NCI-H187 (cell line): ENCODE measurements around the gene TSHZ2.

Source experiments
- DNase-seq, 2 experiments: peaks; one replicate each; lab custom pipeline; 2025; lab: John Stamatoyannopoulos, UW

The TSHZ2 gene

GRCh38 chr20:53165452-53165851 is 193.3 kb downstream of the TSHZ2 start:
- DNase-seq = no peak

DNA sequence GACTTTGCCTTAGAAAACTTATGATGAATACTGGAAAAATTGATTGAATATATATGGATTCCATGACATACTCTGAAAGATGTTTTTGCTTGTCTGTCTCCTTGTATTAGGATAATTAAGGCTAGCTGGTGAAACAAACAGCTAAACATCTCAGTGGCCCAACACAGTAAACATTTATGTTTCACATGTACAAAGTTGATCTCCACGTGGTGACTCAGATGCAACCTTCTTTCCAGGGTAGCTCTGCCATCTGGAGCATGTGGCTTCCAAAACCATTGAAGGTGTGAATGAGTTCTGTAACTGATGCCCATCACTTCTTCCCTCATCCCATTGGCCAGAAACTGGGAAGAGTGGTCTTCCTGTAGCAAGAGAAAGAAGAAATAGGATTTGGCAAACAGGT is 196.3 kb downstream of the TSHZ2 start:
- no peak for DNase-seq

GRCh38 chr20:53170196-53170595 is 198.0 kb downstream of the TSHZ2 start:
- no peak for DNase-seq

DNA sequence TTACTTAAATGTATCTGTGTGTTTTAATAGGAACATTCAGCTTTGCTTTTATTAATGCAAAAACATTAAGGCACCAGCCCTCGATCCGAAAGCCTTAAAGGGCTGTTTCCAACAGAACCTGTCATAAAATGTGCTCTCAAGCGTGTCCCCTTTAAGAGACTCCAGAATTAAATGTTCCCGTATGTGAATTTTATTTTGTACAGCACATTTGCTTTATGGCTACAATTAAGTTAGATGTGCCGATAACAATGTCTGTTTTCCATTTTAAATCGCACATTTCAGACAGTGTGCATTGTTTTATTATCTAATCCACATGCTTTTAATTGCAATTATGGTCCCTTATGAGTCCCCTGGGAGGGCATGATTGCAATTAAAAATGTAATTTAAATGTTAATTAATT is 198.9 kb downstream of the TSHZ2 start:
- DNase-seq = no peak

- no peak for DNase-seq
These were observed 202.3 kb downstream of the TSHZ2 start for GRCh38 chr20:53174454-53174853.

DNA sequence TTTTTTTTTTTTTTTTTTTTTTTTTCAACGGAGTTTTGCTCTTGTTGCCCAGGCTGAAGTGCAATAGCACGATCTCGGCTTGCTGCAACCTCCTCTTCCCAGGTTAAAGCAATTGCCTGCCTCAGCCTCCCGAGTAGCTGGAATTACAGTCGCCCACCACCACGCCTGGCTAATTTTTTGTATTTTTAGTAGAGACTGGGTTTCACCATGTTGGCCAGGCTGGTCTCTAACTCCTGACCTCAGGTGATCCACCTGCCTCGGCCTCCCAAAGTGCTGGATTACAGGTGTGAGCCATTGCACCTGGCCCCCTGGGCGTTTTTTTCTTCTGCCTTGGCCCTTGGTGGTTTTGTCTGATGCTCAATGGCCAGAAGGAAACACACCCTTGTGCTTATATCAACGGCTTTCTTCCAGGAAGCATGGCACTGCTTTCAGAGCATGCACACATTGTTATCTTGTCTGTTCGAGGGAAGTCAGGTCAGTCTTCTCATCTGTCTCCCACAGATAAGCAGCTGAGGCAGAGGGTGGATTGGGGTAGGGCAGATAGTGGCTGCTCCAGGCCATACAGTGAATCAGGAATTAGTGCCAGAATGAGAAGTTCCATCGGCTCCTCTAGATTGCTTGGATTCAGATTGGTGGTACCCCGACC is 203.1 kb downstream of the TSHZ2 start:
- DNase-seq = no peak

GRCh38 chr20:53176134-53176533 is 204.0 kb downstream of the TSHZ2 start:
- DNase-seq = no peak

- DNase-seq = no peak
These were observed 205.5 kb downstream of the TSHZ2 start for GRCh38 chr20:53177687-53178086.

GRCh38 chr20:53179749-53180148 is 207.6 kb downstream of the TSHZ2 start:
- no peak for DNase-seq

- DNase-seq = no peak
These were observed 208.8 kb downstream of the TSHZ2 start for GRCh38 chr20:53180928-53181362.

- no peak for DNase-seq
These were observed 209.8 kb downstream of the TSHZ2 start for GRCh38 chr20:53181866-53182376.

- DNase-seq = no peak
These were observed 211.0 kb downstream of the TSHZ2 start for GRCh38 chr20:53183181-53183580.

GRCh38 chr20:53186635-53187034 is 214.5 kb downstream of the TSHZ2 start:
- DNase-seq = no peak

DNA sequence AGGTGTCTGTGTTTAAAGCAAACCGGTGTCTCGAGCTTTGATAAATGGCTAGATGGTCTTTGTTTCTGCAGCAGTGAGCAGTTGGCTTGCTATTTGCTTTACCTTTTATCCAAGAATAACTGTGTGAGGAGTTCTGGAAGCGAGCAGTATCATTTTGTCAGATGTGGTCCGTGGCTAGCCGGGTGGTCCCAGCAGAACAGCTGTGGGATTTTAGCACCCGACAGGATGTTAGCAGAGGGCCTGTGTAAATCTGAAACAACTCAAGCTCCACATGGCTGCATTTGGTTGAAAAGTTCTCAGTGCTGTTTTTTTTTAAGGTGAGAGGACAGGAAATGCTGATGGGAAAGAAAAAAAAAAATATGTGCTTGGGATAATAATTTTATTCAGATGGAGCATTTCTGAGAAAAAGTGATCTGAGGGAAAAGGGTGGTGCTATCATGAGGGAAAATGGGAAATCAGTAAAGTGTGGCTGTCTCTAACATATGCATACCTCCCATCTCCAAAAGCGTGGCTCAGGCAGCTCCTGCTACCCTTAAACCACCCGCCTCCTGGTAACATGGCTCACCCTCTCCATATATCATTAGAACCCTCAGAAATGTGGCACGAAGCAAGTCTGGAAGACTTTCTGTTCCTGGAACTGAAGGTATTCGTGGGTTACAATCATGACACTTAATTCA is 215.4 kb downstream of the TSHZ2 start:
- no peak for DNase-seq

DNA sequence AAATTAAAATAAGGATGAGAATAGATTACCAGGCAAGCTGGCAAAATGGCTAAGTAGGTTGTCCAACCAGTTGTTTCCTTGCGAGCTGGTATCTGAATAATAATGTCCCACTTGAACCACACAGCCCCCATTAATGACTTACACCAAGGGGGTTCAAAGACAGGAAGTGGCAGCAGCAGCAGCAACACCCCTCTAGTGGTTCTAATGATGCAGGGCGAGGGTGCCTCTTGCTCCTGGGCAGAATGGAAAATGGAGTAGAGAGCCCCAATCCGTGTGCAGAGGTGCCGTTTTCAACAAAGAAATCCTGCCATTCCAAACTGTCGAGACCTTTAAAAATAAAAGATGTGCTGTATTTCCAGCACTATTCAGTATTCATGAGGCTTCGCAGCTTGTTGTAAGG is 218.1 kb downstream of the TSHZ2 start:
- DNase-seq = no peak

GRCh38 chr20:53191957-53192356 is 219.8 kb downstream of the TSHZ2 start:
- no peak for DNase-seq

DNA sequence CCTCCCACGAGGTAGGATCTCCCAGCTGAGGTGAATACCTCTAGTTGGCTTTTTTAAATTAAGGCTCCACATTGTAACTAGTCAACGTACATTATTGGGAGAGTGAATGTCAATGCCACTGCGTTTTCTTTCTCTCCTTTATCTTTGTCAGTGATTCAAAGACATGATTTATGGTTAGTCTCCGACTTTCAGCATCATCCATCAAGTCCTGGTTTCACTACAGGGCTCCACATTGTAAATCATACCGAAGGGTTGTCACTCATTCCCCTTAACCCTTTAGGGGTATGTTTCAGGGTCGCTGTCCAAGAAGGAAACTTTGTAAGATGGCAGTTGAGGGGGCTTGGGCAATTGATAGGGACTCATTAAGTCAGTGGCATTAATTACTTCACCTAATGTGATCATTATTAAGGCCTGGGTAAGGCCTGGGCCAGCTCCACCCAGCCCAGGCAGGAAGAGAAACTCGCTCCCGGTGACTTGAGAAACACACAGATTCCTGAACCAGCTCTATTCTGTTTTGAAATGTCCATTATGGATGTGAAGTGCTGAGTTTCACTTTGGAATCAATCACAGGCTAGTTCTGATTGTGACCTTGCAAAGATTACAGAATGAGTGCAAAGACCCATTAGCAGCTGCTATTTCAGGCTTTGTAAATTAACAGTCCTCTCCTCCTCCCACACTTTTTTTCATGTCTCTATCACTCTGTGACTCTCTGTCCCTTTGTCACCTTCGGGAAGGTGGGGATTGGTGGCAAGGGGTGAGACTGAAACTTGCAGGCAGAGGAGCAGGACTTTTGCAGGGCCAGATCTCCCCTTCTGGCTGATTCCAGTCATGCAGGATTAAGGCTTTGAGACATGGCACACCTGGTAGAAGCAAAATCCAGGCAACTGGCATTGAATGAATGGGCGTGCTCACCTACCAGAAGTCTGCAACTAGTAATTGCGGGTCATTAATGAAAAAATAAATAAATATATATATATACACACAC is 222.4 kb downstream of the TSHZ2 start:
- DNase-seq = no peak

DNA sequence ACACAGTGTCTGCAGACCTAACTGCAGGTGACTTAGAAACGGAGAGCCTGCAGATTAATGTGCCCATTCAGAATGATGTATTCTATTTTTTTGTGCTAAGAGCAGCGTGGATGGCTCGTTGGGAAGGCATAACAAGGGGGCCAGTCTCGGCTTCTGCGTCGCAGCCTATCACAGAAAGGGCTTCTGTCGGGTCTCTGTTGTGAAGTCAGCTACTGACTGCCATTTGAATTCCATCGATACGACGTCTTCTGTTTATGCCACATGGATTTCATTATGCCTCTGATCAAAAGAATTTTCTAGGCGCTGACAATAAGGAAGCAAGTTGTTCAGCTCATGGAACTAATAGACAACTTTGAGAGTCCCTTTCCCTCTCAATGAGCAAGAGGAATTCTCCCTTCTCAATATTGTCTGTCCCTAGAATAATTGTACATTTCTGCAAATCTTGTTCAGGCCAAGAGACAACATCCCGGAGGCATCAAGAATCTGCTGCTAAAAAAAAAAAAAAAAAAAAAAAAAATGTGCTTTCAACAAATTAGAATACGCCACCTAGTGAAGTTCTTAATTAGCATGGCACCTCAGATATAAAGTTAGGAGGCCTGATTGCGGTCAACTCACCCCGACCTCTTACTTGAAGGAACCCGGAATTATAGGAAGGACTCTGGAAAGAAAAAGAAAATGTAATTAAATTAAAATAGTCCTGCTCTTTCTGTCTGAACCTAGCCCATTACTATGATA is 223.9 kb downstream of the TSHZ2 start:
- no peak for DNase-seq

DNA sequence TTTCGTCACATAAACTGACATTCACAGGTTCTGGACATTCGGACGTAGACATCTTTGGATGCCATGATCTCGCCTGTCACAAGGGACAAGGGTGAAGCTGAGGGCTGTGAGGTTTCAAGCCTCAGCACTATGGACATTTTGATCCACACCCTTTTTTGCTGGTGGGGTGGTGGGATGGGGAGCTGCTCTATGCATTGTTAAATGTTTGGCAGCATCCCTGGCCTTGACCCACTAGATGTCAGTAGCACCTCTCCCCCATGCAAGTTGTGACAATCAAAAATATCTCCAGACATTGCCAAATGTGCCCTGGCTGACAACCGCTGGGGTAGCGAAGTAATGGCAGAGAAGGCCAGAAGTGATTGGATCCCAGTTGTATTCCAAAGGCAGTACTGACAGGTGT is 229.4 kb downstream of the TSHZ2 start:
- DNase-seq = no peak

- DNase-seq = no peak
These were observed 230.6 kb downstream of the TSHZ2 start for GRCh38 chr20:53202777-53203176.

DNA sequence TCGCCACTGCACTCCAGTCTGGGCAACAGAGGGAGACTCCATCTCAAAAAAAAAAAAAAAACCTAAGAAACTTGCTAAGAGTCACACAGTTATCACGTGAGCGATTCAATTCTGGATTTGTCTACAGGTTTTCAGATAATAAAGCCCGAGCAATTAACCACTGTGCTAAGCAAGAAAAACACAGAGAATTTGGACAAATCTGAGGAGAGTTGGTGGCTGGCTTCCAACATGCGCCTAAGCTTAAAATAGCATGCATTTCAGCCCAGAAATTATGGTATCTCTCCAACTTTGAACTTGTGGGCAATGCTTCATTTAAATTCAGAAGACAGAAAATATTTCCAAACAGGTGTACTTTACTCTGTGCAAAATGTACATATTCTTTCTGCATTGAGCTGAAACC is 232.9 kb downstream of the TSHZ2 start:
- no peak for DNase-seq
